SJCRH30 (cell line): ENCODE data around the gene MARK4. TPM values are rescaled to one million over a fixed set of nuclear protein-coding genes. Genes with fewer than 3 reads are reported as not detected.

Source experiments
- DNase-seq, 2 experiments: peaks; one replicate each; pipeline ENCODE4 v3.0.0-alpha.2; 2015 to 2020
- H3K27ac ChIP-seq: fragments of 250-450 bp; sonication (Bioruptor Pico); 2 replicates; pipeline ENCODE4 v1.5.1; 2020; ENCODE audit warnings: mild to moderate bottlenecking, moderate library complexity
- H3K27me3 ChIP-seq: fragments of 250-450 bp; sonication (Bioruptor Pico); 2 replicates; pipeline ENCODE4 v1.5.1; 2020; ENCODE audit warnings: mild to moderate bottlenecking, moderate library complexity
- H3K36me3 ChIP-seq: fragments of 250-450 bp; sonication (Bioruptor Pico); 2 replicates; pipeline ENCODE4 v1.5.1; 2020; ENCODE audit warnings: mild to moderate bottlenecking, moderate library complexity
- H3K4me1 ChIP-seq: fragments of 250-450 bp; sonication (Bioruptor Pico); 2 replicates; pipeline ENCODE4 v1.5.1; 2020; ENCODE audit warnings: mild to moderate bottlenecking, moderate library complexity
- H3K4me3 ChIP-seq: fragments of 250-450 bp; sonication (Bioruptor Pico); 2 replicates; pipeline ENCODE4 v1.5.1; 2020; ENCODE audit warnings: mild to moderate bottlenecking, moderate library complexity
- H3K9me3 ChIP-seq: fragments of 250-450 bp; sonication (Bioruptor Pico); replicated peaks from 2 replicates; pipeline ENCODE4 v1.5.1; 2020; ENCODE audit warnings: mild to moderate bottlenecking, moderate library complexity
- total RNA-seq: library from RNA; depleted of rRNA; stranded (reverse); fragments of >200 nt; shearing (Covaris generic); gene quantifications from 2 replicates; pipeline ENCODE4 v1.2.3, GENCODE V29; 2014; rRNA removed

The MARK4 gene
- total RNA-seq, 1 experiment from 2014 or later: 16.5 TPM

- no peaks in the 10 kb centered on the region for H3K4me1 ChIP-seq
- no peaks in the 10 kb centered on the region for H3K9me3 ChIP-seq
- DNase-seq: peak in 1 of 2 experiments; percentile 31
- H3K36me3 ChIP-seq: peaks cover 25% of the 10 kb centered on the region
- no peak overlapping the region for H3K4me3 ChIP-seq
- no peaks in the 10 kb centered on the region for H3K27me3 ChIP-seq
- no peak overlapping the region for H3K27ac ChIP-seq
Measured at GRCh38 chr19:45352914-45353796, 102.1 kb downstream of the MARK4 start.

GRCh38 chr19:45354241-45354842, 103.3 kb downstream of the MARK4 start:
- Histone ChIP-seq H3K4me1 (no peaks in the 10 kb centered on the region), H3K9me3 (no peaks in the 10 kb centered on the region), H3K4me3 (no peak overlapping the region), H3K27me3 (no peaks in the 10 kb centered on the region), H3K36me3 (peaks cover 25% of the 10 kb centered on the region), H3K27ac (no peak overlapping the region)
- no peak for DNase-seq

Other genes with a start within 250 kb of the MARK4 start
- gene RELB, start 249.8 kb upstream of the MARK4 start, total RNA-seq: 2.8 and 4.0 TPM in 2 replicates
- gene CLASRP, start 212.2 kb upstream of the MARK4 start, total RNA-seq: 26.4 and 39.8 TPM in 2 replicates
- gene ZNF296, start 174.8 kb upstream of the MARK4 start, total RNA-seq: not detected in 2 replicates
- 37.3 and 37.9 TPM in 2 replicates for gene GEMIN7, start 172.0 kb upstream of the MARK4 start, total RNA-seq
- 19.4 and 20.0 TPM in 2 replicates for gene PPP1R37, start 158.1 kb upstream of the MARK4 start, total RNA-seq
- gene NKPD1, start 90.3 kb upstream of the MARK4 start, total RNA-seq: not detected in 2 replicates
- 3.0 and 4.7 TPM in 2 replicates for gene TRAPPC6A, start 73.0 kb upstream of the MARK4 start, total RNA-seq
- 2.1 and 2.6 TPM in 2 replicates for gene BLOC1S3, start 72.5 kb upstream of the MARK4 start, total RNA-seq
- gene EXOC3L2, start 5.9 kb upstream of the MARK4 start, total RNA-seq: 0.13 TPM in 1 of 2 replicates, not detected in the other
- gene CKM, start 71.6 kb downstream of the MARK4 start, total RNA-seq: 3.9 and 4.6 TPM in 2 replicates
- gene KLC3, start 89.5 kb downstream of the MARK4 start, total RNA-seq: not detected in 2 replicates
- gene ERCC2, start 119.3 kb downstream of the MARK4 start, total RNA-seq: 24.2 and 27.7 TPM in 2 replicates
- gene PPP1R13L, start 153.8 kb downstream of the MARK4 start, total RNA-seq: 2.4 and 3.2 TPM in 2 replicates
- gene POLR1G, start 155.4 kb downstream of the MARK4 start, total RNA-seq: 20.9 and 21.8 TPM in 2 replicates
- 29.7 and 32.3 TPM in 2 replicates for gene ERCC1, start 172.6 kb downstream of the MARK4 start, total RNA-seq
- gene FOSB, start 216.7 kb downstream of the MARK4 start, total RNA-seq: 0.35 and 0.40 TPM in 2 replicates
- gene RTN2, start 245.8 kb downstream of the MARK4 start, total RNA-seq: 29.3 and 30.9 TPM in 2 replicates
- 1.0 and 1.4 TPM in 2 replicates for gene PPM1N, start 247.2 kb downstream of the MARK4 start, total RNA-seq